ENCODE data around the gene RAC2.

Gene RAC2

GRCh38 chr22:37222440-37222971, 21.6 kb downstream of the RAC2 start:
- DNase-seq (ENCODE audit: low read depth in 2 of 2, low spot score in 1 of 2) = no peak

GRCh38 chr22:37221424-37222333, 22.4 kb downstream of the RAC2 start:
- no peak for DNase-seq (ENCODE audit: low read depth in 2 of 2, low spot score in 1 of 2)

DNA sequence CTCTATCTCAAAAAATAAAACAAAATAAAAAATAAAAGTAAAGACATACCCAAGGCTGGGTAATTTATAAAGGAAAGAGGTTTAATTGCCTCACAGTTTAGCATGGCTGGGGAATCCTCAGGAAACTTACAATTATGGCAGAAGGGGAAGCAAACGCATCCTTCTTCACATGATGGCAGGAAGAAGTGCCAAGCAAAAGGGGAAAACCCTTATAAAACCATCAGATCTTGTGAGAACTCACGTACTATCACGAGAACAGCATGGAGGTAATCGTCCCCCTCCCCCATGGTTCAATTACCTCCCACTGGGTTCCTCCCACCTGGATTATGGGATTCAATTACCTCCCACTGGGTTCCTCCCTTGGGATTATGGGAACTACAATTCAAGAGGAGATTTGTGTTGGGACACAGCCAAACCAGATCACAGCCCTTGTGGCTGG, 23.5 kb downstream of the RAC2 start:
- DNase-seq (ENCODE audit: low read depth in 2 of 2, low spot score in 1 of 2) = no peak

DNA sequence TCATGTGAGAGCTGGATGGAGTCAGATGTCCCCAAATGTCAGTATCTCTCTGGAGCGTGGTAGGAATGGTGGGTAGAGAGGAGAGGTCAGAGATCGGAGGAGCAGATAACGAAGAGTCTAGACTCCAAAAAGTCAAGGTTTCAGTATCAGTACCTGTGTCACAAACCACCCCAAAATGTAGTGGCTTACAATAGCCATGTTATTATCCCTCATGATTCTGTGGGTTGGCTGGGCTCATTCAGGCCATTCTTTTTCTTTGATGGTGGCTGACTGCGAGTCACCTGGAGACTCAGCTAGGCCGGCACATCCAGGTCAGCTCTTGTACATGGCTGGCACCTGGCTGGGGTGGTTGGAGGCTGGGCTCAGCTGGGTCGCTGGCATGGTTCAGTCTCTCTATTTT, 24.5 kb downstream of the RAC2 start:
- DNase-seq (ENCODE audit: low read depth in 2 of 2, low spot score in 1 of 2) = no peak

DNA sequence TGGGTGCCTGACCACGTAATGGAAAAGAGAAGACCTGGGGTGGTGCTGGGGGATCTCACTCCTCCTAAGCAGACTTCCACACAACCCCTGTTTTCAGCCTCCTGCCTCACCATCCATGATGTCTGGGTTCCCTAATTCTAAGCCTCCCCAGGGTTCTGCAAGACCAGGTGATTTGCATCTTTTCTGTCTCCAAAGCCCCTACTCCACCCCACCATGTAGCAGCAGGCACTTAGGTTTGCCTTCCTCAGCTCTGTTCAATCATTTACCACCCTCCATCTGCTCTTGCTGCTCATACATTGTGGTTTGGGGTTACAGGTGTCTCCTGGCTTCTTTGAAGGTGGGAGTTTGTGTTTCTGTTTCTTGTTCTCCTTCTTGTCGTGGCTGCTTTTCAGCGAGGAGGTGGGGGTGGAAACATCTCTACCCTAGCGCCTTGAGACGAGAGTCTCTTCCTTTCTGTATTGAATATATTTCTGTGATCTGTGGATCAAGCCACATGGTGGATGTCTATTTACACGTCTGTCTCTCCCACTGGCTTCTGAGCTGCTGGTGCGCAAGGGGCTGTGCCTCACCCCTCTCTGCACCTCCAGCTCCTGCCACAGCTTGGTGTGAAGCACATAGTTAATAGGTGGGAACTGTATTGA, 25.2 kb downstream of the RAC2 start:
- DNase-seq (ENCODE audit: low read depth in 2 of 2, low spot score in 1 of 2) = no peak

DNA sequence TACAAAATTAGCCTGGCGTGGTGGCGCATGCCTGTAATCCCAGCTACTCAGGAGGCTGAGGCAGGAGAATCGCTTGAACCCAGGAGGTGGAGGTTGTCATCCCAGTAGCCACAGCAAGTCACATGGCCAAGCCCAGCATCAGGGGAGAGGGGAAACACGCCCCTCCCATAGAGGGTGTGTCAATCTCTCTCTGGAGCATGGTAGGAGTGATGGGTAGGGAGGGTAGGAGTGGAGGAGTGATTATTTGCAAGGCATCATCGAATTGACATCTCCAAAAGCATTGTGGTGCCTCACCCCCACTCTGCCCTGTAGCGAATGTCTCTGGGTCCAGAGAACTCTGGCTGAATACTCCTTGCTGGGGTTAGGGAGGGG, 25.7 kb downstream of the RAC2 start:
- DNase-seq (ENCODE audit: low read depth in 2 of 2, low spot score in 1 of 2) = no peak

GRCh38 chr22:37215890-37216289, 28.2 kb downstream of the RAC2 start:
- no peak for DNase-seq (ENCODE audit: low read depth in 2 of 2, low spot score in 1 of 2)

DNA sequence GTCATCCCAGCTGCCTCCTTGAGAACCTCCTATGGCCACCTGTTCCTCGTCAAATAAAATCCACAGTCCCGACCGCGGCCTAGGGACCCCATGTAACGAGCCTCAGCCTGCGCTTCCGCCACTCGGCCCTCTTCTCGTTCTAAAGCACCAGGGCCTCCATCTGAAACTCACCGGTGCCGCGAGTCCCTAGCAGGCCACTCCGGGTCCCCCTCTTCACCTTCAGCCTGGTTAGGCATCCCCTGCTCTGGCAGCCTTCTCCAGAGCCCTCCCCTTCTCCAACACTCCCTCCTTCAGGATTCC, 29.4 kb downstream of the RAC2 start:
- DNase-seq (ENCODE audit: low read depth in 2 of 2, low spot score in 1 of 2) = no peak

- DNase-seq (ENCODE audit: low read depth in 2 of 2, low spot score in 1 of 2) = no peak
Measured at GRCh38 chr22:37213941-37214730, 29.9 kb downstream of the RAC2 start.

GRCh38 chr22:37213218-37213855, 30.7 kb downstream of the RAC2 start:
- DNase-seq (ENCODE audit: low read depth in 2 of 2, low spot score in 1 of 2) = no peak

DNA sequence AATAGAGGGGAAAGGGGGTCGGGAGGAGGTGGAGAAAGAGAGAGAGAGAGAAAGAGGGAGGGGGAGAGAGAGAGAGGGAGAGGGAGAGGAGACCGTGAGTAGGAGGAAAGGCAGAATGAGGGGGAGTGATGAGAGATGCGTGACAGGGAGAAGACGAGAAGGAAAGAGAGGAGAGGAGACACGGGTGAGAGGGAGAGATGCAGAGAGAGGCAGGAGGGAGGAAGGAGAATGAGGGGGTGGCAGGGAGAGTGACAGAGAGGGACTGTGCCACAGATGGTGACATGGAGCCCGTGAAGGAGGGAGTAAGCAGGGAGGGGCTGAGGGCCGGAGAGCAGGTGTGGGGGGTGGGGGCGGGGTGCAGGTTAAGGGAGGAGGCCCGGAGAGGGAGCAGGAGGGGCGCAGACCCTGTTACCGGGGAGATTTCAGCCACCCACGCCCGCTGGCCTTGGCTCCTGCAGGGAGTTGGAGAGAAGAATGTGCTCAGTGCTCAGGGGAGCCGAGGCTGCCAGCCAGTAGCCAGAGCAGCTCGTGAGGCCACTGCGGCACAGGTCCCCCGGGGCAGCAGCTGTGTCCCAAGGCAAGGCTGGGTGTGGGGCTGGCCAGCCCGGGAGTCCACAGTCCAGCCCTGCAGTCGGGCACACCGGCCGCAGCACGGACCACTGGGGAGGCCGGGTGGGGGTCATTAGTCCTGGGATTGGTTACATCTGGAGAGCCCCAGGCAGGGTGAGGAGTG, 31.7 kb downstream of the RAC2 start, which contains the start of gene SSTR3:
Gene SSTR3 (minus strand): TSS at position 304 of the 733 bp plus-strand sequence. CDS start 4,674 bp downstream, outside the sequence.
- DNase-seq (ENCODE audit: low read depth in 2 of 2, low spot score in 1 of 2) = no peak

GRCh38 chr22:37211866-37212173, 32.2 kb downstream of the RAC2 start:
- no peak for DNase-seq (ENCODE audit: low read depth in 2 of 2, low spot score in 1 of 2)

DNA sequence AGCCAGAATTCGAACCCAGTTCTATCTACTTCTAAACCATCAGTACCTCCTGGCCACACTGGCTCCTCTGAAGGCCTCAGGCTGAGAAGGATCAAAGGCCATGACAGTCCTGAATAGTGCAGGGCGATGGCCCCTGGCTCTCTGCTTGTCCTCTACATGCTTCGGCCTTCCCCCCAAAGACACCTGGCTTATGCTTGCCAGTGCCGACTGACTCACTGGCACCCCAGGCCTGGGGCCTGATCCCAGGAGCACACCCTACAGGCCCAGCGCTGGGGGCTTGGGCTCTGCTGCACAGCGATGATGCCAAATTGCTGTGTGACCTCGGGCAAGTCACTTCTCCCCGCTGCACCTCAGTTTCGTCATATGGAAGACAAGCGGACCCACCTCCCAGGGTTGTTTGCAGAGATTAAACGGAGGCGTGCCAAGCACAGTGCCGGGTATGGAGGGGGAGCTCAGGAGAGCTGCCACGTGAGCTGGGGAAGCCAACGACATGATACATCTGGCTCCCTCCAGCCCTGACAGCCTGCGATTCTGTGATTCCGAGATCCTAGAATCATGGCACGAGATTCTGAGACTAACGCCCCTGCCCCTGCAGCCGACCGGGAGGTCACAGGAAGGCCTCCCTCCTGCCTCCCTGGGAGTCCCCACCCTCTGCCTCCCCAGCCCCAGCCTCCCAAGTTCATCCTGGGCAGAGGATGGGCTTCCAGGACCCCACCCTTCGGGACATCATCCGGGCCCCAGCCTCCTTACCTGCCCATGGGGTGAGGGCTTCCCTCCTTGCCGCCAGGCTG, 32.8 kb downstream of the RAC2 start:
- DNase-seq (ENCODE audit: low read depth in 2 of 2, low spot score in 1 of 2) = no peak

- no peak for DNase-seq (ENCODE audit: low read depth in 2 of 2, low spot score in 1 of 2)
Measured at GRCh38 chr22:37210041-37210803, 33.8 kb downstream of the RAC2 start.

DNA sequence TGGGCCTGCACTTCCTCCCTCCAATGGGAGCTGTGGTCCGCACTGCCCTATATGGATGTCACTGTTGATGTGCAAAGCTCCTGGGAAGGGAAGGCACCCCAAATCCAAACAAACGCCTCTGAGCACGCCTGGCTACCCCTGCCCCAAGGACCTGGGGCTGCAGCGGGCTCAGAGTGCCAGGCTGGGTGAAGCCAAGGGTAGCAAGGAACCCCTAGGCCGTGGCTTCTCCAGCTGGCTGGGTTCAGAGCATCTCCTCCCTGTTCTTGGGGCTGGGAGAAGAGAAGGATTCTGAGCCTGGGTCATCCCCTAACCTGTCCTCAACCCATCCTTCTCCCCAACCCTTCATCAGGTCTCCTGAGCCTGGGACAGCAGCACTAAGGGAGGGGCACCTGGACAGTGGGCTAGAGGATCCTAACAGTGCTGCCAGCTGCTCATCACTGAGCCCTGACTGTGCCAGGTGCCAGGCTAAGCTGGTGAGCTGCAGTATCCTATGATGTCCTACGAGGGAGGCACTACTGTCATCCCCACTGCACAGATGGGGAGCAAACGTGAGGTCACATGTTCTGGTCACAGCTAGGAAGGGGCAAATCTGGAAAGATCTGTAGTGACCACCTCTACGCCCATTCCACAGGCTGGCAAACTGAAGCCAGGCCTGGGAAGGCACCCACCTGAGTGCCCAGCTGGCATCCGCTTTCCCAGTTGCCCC, 34.8 kb downstream of the RAC2 start:
- DNase-seq (ENCODE audit: low read depth in 2 of 2, low spot score in 1 of 2) = no peak

DNA sequence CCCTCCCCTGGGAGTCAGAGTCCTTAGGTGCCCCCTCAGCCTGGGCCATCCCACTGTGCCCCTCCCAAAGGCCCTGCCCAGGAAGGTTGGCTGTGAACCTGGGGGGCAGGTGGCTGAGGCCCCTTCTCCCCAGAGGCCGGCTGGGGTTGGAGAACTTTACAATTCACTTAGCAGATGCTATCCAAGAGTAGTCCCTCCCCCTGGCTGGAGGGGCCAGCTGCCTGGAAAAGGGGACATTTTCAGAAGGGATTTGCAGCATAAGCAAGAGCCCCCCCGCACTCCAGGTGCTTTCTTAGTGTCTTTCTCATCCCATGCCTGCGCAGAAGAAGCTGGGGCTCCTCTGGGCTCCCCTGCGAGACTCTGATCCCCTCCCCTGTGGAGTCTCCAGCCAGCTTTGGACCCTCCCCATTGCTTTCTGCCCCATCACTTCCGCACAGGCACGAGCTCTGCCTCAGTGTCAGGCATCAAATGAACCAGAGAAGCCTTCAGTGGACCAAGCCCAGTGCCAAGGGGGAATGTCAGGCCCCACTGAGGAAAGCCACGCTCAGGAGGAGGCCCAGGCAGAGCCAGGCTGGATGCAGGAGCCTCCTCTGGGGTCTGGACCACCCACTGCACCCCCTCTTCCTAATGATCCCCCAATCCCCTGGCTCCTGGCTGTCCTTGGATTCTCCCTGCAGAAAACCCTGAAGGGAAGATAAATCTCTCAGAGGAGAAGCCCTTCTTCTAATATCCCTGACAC, 35.5 kb downstream of the RAC2 start:
- DNase-seq (ENCODE audit: low read depth in 2 of 2, low spot score in 1 of 2) = no peak

GRCh38 chr22:37207981-37208380, 36.1 kb downstream of the RAC2 start:
- no peak for DNase-seq (ENCODE audit: low read depth in 2 of 2, low spot score in 1 of 2)

Data from stimulated activated CD8-positive, alpha-beta memory T cell treated with anti-CD3 and anti-CD28 coated beads, Interleukin-4, amount 100 ng/mL, for 4 hours (primary cell).